NCI-H128 (cell line): Measurements from ENCODE around the gene KCNK13.
"Not testable (repeated sequence)": the region's sequence is repeated elsewhere in the genome, so short reads cannot be mapped to it uniquely, and the experiment has no call there.

ENCODE experiments used
- DNase-seq: peaks from one replicate; lab custom pipeline; 2025; ENCODE audit not compliant: unreplicated experiment; lab: John Stamatoyannopoulos, UW

The KCNK13 gene

DNA sequence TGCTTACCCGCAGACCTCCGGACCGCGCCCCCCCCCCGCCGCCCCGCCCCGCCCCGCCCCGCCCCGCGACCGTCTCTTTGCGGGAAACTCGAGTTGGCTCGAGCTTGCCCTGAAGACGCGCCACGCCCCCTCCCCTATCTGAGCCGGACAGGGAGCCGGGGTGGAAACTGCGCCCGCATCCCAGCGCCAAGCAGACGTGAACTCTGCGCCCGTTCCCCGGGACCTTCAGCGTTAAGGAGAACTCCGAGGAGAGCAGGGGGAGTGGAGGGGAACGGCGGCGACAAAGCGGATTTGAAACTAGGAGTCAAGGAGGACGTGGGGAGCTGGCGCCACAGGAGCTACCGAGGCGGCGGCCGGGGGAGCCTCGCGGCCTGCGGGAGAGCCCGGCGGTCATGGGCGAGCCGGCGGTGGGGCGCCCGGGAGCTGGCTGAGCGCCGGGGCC is at the start of gene KCNK13:
TSS of gene KCNK13 (plus strand) at position 310 of the 442 bp plus-strand sequence. CDS start 212 bp downstream, outside the sequence.
- no peak for DNase-seq

- DNase-seq: no peak
Observed at GRCh38 chr14:90017371-90017770, 44.4 kb upstream of the KCNK13 start.

GRCh38 chr14:90019824-90020523 is 41.8 kb upstream of the KCNK13 start:
- DNase-seq: no peak

DNA sequence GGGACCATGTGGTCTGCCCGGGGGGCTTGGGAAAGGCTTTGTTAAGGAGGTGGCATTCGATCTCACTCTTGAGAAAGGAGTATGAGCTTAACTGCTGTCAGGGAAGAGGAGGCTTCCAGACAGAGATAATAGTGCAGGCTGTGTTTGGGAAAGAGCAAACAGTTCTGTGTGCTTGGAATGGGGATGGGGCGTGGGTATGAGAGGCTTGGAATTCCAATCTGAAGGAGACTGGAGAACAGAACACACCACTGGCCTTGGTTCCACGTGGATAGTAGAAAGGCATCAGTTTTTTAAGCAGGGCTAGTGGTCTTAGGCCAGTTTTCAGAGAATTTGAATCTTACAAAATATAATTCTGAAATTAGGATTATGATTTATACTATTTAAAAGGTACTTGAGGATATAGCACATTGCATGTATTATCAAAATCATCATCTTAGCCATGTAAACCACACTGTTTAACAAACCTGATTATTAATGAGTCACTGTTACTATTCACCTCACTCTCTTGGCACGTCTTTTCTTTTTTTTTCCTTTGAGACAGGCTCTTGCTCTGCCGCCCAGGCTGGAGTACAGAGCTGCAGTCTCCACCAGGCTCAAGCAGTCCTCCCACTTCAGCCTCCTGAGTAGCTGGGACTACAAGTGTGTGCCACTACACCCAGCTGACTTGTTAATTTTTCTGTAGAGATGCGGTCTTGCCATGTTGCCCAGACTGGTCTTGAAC is 38.5 kb upstream of the KCNK13 start:
- no peak for DNase-seq

DNA sequence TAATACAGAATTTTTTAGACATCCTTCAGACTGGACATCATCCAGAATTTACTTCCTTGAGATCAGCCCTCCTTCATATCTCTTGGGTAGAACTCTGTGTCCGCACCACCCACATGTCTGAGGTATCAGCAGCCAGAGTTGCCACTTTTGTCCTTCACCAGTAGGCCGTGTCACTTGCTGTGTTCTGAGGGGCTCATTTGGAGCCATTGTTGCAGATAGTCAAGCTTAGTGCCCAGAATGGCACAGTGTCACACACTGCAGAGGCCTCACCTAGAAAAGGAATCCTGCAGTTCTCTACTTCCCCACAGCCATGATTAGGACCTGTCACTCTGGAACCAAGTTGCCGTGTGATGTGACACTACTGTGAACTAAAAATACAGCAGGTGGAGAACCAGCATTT is 36.9 kb upstream of the KCNK13 start:
- no peak for DNase-seq

- DNase-seq: not testable (repeated sequence)
Observed at GRCh38 chr14:90026608-90027007, 35.2 kb upstream of the KCNK13 start.

DNA sequence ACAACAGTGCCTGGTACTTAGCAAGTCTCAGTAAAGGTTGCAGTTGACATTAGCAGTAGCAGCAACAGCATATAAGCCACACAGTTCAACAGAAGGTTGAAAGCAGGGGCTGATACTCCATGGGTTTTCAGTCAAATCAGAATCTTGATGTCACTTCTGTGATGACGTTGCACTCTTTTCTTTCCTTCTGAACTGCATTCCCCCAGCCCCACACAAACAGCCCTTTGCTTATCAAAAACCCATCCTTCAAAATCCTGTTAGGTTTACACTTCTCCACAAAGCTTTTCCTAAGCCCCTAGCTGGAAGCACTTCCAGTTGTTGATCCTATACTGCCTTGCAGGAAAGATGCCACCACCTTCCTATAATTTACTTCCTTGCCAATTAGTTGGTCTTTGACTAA is 34.0 kb upstream of the KCNK13 start:
- DNase-seq: no peak

- DNase-seq: no peak
Observed at GRCh38 chr14:90034156-90034555, 27.6 kb upstream of the KCNK13 start.

- no peak for DNase-seq
Observed at GRCh38 chr14:90034835-90035525, 26.8 kb upstream of the KCNK13 start.

DNA sequence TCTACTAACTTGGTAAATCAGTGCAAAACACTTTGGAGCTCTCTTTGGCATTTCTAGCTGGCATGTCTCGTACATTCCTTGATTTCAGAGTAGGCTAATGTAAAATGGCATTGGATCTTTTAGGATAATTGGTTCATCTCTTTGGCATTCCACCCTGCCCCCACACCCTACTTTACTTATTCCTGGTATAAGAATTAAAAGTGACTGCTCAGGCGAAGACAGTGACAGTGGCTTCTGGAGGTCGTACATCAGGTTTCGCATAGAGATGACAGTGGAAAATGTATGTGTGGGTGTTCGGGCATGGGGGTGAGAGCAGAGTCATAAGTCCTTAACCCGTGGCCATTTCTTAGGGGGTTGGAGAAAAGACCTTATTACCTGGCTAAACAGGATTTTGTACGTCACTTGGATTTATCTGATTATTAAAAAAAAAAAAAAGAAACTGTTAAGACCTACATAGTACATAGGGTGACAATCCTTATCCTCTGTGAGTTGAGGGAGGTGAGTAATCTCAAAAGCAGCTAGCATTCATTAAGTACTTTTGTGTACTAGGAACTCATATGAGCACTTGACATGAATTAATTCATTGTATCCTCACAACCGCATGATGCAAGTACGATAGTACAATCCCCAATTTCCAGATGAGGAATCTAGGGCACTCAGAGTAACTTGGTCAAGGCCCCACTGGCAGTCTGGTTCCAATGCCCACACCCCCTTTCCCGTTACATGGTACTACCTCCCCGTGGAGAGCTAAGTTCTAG is 22.4 kb upstream of the KCNK13 start:
- no peak for DNase-seq

DNA sequence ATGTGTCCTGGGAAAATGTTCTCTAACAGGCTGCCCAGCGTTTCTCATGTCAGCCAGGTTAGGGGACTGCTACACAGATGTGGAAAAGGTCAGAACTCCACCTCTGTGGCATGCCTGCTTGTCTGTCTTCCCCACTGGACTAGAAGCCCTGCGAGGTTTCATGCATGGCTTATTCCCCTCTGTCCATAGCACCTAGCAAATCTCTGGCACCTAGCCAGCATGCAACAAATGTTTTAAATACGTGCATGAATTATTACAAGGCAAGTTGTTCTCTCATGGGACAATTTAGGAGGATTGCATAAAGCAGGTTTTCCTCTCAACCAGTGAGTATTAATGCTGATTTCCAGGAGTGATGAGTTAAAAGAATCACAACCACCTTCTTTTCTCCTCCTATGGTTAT is 21.4 kb upstream of the KCNK13 start:
- no peak for DNase-seq

GRCh38 chr14:90042496-90043252 is 19.1 kb upstream of the KCNK13 start:
- DNase-seq: no peak

DNA sequence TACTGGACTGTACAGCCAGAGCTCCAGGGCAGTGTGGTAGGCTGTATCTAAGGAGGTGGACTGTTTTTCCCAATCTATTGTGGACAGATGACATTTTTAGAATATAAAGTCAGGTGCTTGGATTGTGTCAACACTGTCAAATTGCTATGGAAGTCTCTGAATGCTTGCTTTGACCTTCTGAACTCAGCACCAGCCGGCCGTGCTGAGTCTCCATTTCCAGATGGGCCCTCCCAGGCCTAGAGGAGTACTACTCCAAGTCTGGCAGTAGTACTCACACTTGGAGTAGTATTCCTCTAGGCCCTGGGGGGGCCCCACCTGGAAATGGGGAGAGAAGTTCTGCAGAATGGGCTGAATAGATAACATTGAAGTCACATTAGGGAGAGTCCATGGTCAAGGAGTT is 16.2 kb upstream of the KCNK13 start:
- no peak for DNase-seq

DNA sequence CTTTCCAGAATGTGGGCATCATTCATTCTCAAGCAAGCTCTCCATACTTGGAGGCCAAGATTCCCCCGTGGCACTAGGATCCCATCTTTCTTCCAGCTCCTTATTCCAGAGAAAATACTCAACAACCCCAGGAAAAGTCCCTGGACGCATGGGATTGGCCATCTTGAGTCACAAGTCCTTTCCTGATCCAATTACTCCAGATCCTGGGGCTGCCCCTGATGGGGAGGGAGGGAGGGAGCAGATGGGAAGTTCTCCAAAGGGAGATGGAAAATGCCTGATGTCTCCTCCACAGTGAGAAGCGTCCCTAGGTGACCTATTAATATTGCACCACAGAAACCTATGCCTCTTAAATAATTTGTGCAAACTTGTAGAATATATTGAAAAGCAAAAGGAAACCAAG is 12.4 kb upstream of the KCNK13 start:
- DNase-seq: no peak

DNA sequence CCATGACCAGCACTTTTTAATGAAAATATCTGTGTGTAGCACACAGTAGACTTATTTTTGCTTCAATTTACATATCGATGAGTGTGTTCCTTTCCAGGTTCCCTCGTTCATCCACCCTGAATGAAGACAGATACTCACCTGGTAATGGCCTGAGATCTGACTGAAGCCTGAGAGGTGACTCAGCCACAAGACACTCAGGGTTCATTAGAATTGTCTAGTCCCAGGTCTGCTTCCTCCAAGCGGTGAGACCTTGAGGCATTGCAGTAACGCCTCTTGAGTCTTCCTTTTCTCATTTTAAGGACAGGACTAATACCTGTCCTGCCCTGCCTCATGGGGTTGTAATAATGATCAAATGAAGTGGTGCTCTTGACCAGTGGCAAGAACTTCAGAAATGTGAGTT is 11.5 kb upstream of the KCNK13 start:
- DNase-seq: no peak

- no peak for DNase-seq
Observed at GRCh38 chr14:90053044-90053443, 8.8 kb upstream of the KCNK13 start.

GRCh38 chr14:90054803-90055202 is 7.0 kb upstream of the KCNK13 start:
- no peak for DNase-seq

DNA sequence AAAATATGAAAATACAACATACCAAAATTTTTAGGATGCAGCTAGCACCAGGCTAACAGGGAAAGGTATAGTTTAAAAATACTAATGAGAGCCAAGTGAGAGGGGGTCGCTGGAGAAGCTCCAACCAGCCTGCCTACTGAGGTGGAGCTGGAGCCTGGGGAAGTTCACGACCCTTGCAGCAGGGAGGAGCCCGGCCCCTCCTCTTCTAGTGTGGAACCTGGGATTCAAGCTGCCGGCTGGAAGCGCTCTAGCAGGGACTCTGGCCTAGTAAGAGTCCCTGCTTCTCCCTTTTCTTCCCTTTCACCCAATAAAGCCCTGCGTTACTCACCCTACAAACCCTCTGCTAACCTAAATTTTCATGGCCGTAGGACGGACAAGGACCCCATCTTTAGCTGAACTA is 5.0 kb upstream of the KCNK13 start:
- DNase-seq: no peak

- no peak for DNase-seq
Observed at GRCh38 chr14:90058876-90059458, 2.8 kb upstream of the KCNK13 start.

- peak; percentile 63 for DNase-seq
Observed at GRCh38 chr14:90060312-90060964, 1.4 kb upstream of the KCNK13 start.
